Measurements from ENCODE around the gene BLM. TPM values are rescaled to one million over a fixed set of nuclear protein-coding genes. Genes with fewer than 3 reads are reported as not detected.

The BLM gene
- polyA plus RNA-seq, 2 of the 4 experiments (the other 2 are of a cell fraction) = 10.5 to 15.2 TPM

DNA sequence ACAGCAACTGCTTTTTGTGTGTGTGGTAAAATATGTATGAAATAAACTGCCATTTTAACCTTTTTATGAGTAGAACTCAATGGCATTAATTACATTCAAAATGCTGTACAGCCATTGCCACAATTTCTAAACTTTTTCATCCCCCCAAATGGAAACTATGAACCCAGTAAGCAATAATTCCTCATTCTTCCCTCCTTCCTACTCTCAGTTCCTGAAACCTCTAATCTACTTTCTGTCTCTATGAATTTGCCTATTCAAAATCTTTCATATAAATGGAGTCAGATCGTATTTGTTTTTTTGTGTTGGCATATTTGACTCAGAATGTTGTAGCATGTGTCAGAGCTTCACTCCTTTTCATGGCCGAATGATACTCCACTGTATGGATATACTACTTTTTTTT is 5.3 kb upstream of the BLM start:
- no peak for FAIRE-seq
- CTCF ChIA-PET = interaction anchor here (1.2 to 3.7 kb wide), 3 partner anchors 23 to 174 kb away, joined by 3 to 13 read pairs (median 4); no protein-coding TSS in a partner anchor
- no peak overlapping the region for H3K27ac ChIP-seq

DNA sequence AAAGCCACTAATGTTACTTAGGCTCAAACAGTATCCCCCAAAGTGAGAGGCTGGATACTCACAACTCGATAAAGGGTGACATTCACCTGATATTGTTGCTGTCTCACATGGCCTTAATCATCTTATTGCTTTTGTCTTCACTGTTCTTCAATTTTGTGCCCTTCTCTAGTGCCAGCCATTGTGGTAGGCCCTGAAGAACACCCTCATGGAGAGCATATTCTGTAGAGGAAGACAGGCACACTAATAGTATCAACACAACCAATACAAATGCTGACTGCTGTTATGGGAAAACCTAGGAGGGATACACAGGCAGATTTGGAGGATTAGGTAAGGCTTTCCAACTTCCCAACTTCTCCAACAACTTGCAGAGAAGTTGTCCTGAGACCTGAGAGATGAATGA is 4.1 kb upstream of the BLM start:
- POLR2A ChIA-PET = no interaction called here
- ATAC-seq = no peak
- Histone ChIP-seq H3K4me2 (no peak overlapping the region), H3K27ac (no peak overlapping the region), H3K9me3 (no peaks in the 10 kb centered on the region), H3K4me1 (peaks cover 4% of the 10 kb centered on the region; the same call in 1 of the 3 replicates), H3K4me3 (no peak overlapping the region)
- DNase-seq (ENCODE audit: low read depth in 1 of 2, low spot score in 1 of 2) = no peak
- 79% methylated on average over 1 of the region's 1 CpG for WGBS (ENCODE audit: missing lambda C conversion rate)
- CTCF ChIA-PET = no interaction called here
- no peak for FAIRE-seq
- no peak for TF ChIP-seq JUNB (IDR thresholded peaks at IDR 0.05)
- no peak for TF ChIP-seq EHF (CRISPR knock-in tag; IDR thresholded peaks at IDR 0.05)
- no peak for TF ChIP-seq ZNF302 (CRISPR knock-in tag; IDR thresholded peaks at IDR 0.05)
- TF ChIP-seq SMC3 (IDR thresholded peaks at IDR 0.05) = no peak
- TF ChIP-seq ZFP36 (IDR thresholded peaks at IDR 0.05; ENCODE audit: borderline replicate concordance, partially characterized antibody) = no peak
- TF ChIP-seq NFE2L2 (conservative IDR thresholded peaks at IDR 0.05; ENCODE audit: low read length) = no peak
- TF ChIP-seq, protein P1, sequence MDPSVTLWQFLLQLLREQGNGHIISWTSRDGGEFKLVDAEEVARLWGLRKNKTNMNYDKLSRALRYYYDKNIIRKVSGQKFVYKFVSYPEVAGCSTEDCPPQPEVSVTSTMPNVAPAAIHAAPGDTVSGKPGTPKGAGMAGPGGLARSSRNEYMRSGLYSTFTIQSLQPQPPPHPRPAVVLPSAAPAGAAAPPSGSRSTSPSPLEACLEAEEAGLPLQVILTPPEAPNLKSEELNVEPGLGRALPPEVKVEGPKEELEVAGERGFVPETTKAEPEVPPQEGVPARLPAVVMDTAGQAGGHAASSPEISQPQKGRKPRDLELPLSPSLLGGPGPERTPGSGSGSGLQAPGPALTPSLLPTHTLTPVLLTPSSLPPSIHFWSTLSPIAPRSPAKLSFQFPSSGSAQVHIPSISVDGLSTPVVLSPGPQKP (IDR thresholded peaks at IDR 0.05; ENCODE audit: low read depth, low read length) = no peak
- TF ChIP-seq HOXB5 (CRISPR knock-in tag; IDR thresholded peaks at IDR 0.05) = no peak
- TF ChIP-seq EP300 (IDR thresholded peaks at IDR 0.05) = no peak
- TF ChIP-seq ZC3H11A (IDR thresholded peaks at IDR 0.05) = no peak
- TF ChIP-seq CBX2 (IDR thresholded peaks at IDR 0.05; ENCODE audit: borderline replicate concordance, low read depth) = no peak
- TF ChIP-seq TFCP2L1 (CRISPR knock-in tag; IDR thresholded peaks at IDR 0.05) = no peak
- no peak for TF ChIP-seq JUN (IDR thresholded peaks at IDR 0.05)
- TF ChIP-seq RARB (CRISPR knock-in tag; IDR thresholded peaks at IDR 0.05) = no peak
- TF ChIP-seq FOSB (CRISPR knock-in tag; IDR thresholded peaks at IDR 0.05) = no peak
- TF ChIP-seq HDAC2 (IDR thresholded peaks at IDR 0.05) = no peak

More for the DNA sequence above, 5.3 kb upstream of the BLM start:
- POLR2A ChIA-PET = interaction anchor here (0.6 to 0.9 kb wide), 2 partner anchors 12 to 87 kb away, joined by 3 read pairs; no protein-coding TSS in a partner anchor
- no peaks in the 10 kb centered on the region for H3K4me1 ChIP-seq
- DNase-seq (ENCODE audit: low read depth in 1 of 2, low spot score in 1 of 2) = no peak
- ATAC-seq = no peak
- 58% methylated on average over 2 of the region's 2 CpGs for WGBS (ENCODE audit: missing lambda C conversion rate)
- no peak overlapping the region for H3K4me3 ChIP-seq
- TF ChIP-seq KDM1A (IDR thresholded peaks at IDR 0.05; ENCODE audit: low read depth) = no peak
- TF ChIP-seq, protein P1 (IDR thresholded peaks at IDR 0.05; ENCODE audit: low read depth, low read length) = no peak
- TF ChIP-seq SMC3 (IDR thresholded peaks at IDR 0.05) = no peak
- no peak for TF ChIP-seq TFCP2L1 (CRISPR knock-in tag; IDR thresholded peaks at IDR 0.05)
- no peak for TF ChIP-seq SREBF2 (IDR thresholded peaks at IDR 0.05)
- TF ChIP-seq, protein P2, sequence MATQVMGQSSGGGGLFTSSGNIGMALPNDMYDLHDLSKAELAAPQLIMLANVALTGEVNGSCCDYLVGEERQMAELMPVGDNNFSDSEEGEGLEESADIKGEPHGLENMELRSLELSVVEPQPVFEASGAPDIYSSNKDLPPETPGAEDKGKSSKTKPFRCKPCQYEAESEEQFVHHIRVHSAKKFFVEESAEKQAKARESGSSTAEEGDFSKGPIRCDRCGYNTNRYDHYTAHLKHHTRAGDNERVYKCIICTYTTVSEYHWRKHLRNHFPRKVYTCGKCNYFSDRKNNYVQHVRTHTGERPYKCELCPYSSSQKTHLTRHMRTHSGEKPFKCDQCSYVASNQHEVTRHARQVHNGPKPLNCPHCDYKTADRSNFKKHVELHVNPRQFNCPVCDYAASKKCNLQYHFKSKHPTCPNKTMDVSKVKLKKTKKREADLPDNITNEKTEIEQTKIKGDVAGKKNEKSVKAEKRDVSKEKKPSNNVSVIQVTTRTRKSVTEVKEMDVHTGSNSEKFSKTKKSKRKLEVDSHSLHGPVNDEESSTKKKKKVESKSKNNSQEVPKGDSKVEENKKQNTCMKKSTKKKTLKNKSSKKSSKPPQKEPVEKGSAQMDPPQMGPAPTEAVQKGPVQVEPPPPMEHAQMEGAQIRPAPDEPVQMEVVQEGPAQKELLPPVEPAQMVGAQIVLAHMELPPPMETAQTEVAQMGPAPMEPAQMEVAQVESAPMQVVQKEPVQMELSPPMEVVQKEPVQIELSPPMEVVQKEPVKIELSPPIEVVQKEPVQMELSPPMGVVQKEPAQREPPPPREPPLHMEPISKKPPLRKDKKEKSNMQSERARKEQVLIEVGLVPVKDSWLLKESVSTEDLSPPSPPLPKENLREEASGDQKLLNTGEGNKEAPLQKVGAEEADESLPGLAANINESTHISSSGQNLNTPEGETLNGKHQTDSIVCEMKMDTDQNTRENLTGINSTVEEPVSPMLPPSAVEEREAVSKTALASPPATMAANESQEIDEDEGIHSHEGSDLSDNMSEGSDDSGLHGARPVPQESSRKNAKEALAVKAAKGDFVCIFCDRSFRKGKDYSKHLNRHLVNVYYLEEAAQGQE (IDR thresholded peaks at IDR 0.05) = no peak
- TF ChIP-seq HOXB5 (CRISPR knock-in tag; IDR thresholded peaks at IDR 0.05) = no peak
- TF ChIP-seq, protein P3, sequence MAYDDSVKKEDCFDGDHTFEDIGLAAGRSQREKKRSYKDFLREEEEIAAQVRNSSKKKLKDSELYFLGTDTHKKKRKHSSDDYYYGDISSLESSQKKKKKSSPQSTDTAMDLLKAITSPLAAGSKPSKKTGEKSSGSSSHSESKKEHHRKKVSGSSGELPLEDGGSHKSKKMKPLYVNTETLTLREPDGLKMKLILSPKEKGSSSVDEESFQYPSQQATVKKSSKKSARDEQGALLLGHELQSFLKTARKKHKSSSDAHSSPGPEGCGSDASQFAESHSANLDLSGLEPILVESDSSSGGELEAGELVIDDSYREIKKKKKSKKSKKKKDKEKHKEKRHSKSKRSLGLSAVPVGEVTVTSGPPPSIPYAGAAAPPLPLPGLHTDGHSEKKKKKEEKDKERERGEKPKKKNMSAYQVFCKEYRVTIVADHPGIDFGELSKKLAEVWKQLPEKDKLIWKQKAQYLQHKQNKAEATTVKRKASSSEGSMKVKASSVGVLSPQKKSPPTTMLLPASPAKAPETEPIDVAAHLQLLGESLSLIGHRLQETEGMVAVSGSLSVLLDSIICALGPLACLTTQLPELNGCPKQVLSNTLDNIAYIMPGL (CRISPR knock-in tag; IDR thresholded peaks at IDR 0.05; ENCODE audit: borderline replicate concordance) = no peak
- TF ChIP-seq GATA3 (IDR thresholded peaks at IDR 0.05; ENCODE audit: borderline replicate concordance) = no peak
- TF ChIP-seq, protein P4, sequence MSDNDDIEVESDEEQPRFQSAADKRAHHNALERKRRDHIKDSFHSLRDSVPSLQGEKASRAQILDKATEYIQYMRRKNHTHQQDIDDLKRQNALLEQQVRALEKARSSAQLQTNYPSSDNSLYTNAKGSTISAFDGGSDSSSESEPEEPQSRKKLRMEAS (IDR thresholded peaks at IDR 0.05) = no peak
- TF ChIP-seq, protein P5, sequence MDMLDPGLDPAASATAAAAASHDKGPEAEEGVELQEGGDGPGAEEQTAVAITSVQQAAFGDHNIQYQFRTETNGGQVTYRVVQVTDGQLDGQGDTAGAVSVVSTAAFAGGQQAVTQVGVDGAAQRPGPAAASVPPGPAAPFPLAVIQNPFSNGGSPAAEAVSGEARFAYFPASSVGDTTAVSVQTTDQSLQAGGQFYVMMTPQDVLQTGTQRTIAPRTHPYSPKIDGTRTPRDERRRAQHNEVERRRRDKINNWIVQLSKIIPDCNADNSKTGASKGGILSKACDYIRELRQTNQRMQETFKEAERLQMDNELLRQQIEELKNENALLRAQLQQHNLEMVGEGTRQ (IDR thresholded peaks at IDR 0.05) = no peak
- TF ChIP-seq, protein P6, sequence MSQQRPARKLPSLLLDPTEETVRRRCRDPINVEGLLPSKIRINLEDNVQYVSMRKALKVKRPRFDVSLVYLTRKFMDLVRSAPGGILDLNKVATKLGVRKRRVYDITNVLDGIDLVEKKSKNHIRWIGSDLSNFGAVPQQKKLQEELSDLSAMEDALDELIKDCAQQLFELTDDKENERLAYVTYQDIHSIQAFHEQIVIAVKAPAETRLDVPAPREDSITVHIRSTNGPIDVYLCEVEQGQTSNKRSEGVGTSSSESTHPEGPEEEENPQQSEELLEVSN (IDR thresholded peaks at IDR 0.05; ENCODE audit: borderline replicate concordance, low read depth) = no peak
- no peak for TF ChIP-seq POLR2AphosphoS2 (conservative IDR thresholded peaks at IDR 0.05; ENCODE audit: low read length)
- H3K4me2 ChIP-seq = no peak overlapping the region
- no peaks in the 10 kb centered on the region for H3K9me3 ChIP-seq
